ENCODE data around the gene HILPDA. TPM values are rescaled to one million over a fixed set of nuclear protein-coding genes. Genes with fewer than 3 reads are reported as not detected.
A peak's percentile ranks its signal among the peaks of the same experiment; 100 is the strongest.
"Not testable (repeated sequence)": the region's sequence is repeated elsewhere in the genome, so short reads cannot be mapped to it uniquely, and the experiment has no call there.

The HILPDA gene
- total RNA-seq, 4 donors from 2014 or later, result 2.6 to 9.0 (median 6.0) TPM

GRCh38 chr7:128452552-128452951 lies 3.1 kb upstream of the HILPDA start:
- DNase-seq, result no peak
- no peak for TF ChIP-seq POLR2A (IDR thresholded peaks at IDR 0.05)
- Histone ChIP-seq H3K36me3 (no peaks in the 10 kb centered on the region), H3K27ac (no peak overlapping the region), H3K4me1 (peaks cover 0 to 31% (median 5%) of the 10 kb centered on the region in 4 donors), H3K9me3 (no peaks in the 10 kb centered on the region), H3K27me3 (no peaks in the 10 kb centered on the region), H3K4me3 (no peak overlapping the region)

DNA sequence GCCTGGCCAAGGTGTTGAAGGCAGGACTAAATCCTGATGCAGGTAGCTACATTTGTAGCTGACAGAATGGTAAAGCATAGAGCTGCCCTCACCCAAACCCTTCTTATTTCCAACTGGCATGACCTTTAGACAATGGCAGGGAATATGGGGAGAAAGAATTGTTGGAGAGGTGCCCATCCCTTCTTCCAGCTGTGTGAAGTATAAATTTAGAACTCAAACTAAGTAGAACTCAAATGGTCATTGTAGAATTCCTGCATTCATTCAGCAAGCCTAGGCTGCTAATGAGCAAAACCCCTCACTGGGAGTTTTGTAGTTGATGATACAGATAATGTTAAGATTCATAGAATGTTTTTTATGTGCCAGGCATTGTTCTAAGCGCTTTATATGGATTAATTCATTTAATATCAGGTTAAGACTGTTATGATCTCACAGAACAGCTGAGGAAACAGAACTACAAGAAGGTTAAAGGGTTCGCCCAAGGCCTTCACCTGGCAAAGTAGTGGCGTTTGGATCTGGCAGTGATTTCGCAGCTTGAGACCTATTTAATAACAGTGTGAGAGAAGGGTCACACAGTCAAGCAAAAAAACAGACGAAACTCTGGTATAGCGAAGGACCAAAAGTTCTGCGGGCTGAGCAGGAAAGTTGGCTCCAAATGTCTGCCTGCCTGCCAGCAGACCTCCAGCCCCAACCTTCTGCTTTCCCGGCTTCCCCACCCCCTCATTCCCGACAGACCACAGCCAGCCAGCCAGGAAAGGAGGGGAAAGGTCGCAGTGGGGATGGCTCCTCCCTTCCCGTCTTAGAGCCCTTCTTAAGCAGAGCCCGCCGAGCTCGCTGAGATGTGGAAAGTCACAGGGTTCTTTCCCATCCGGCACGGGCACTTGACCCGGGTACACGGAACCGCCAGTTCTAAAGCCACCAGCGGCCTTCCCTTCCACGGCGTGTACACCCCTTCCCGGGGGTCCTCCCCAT lies 1.6 kb upstream of the HILPDA start:
- Histone ChIP-seq H3K9me3 (no peaks in the 10 kb centered on the region), H3K27me3 (no peaks in the 10 kb centered on the region), H3K27ac (peak overlapping the region; percentile 76 to 89 (median 83)), H3K4me3 (peak overlapping the region in 1 of 4 donors; percentile 69), H3K4me1 (peaks cover 0 to 42% (median 5%) of the 10 kb centered on the region in 4 donors), H3K36me3 (no peaks in the 10 kb centered on the region)
- no peak for TF ChIP-seq CTCF (IDR thresholded peaks at IDR 0.05)
- no peak for TF ChIP-seq POLR2A (IDR thresholded peaks at IDR 0.05)
- DNase-seq, result peak; percentile 26 to 72 (median 63)

DNA sequence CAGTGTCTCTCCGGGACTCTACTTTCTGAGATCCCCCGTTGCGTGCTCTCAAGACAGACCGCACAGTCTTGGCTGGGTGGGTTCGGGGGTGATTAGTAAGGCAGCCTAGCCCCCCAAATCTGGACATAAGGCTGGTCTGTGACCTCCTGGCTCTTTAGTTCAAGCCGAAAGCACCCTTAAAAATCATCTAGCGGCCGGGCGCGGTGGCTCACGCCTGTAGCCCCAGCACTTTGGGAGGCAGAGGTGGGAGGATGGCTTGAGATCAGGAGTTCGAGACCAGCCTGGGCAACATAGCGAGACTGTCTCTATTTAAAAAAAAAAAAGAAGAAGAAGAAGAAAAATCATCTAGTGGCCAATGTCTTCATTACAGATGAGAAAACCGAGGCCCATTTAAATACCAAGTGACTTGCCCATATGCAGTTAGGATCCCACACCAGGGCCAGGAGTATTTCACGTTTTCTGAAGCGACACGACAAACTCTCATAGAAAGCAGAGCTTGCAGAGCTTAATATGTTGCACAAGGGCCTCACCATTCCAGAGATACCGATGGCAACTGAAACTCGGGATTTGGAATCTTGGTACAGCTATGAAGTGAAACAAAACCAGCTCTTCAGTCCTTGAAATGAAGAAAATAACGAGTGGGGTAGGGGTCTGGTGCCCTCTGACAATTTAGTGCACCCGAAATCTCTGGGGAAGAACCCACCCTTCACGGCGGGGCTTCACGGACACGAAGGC lies 703 bp upstream of the HILPDA start:
- Histone ChIP-seq H3K4me1 (peaks cover 0 to 49% (median 8%) of the 10 kb centered on the region in 4 donors), H3K4me3 (peak overlapping the region; percentile 69 to 81 (median 76)), H3K27ac (peak overlapping the region; percentile 76 to 89 (median 83)), H3K27me3 (no peaks in the 10 kb centered on the region), H3K36me3 (no peaks in the 10 kb centered on the region), H3K9me3 (no peaks in the 10 kb centered on the region)
- TF ChIP-seq POLR2A (IDR thresholded peaks at IDR 0.05), result no peak
- peak in 2 of 6 experiments; percentile 26 to 33 for TF ChIP-seq CTCF (IDR thresholded peaks at IDR 0.05)
- no peak for DNase-seq

DNA sequence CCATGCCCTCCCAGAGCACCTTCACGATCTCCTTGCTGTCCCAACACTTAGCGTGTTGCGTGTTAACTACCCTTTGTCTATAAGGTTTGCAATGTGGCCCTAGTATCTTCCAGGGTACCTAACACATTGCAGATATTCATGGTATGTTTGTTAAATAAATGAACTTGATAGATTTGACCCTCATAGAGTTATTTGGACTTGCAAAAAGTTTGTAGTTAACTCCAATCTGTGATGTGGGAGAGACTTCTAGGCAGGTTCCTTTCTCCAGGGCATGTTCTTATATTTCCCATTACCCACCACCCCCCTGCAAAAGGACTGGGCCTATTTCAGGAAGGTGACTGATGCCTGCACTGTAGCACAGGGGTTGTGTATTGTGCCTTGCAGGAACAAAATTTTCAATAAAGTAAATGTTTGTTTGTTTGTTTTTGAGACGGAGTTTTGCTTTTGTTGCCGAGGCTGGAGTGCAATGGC lies 612 bp downstream of the HILPDA start:
- Histone ChIP-seq H3K4me3 (peak overlapping the region; percentile 69 to 81 (median 76)), H3K27me3 (no peaks in the 10 kb centered on the region), H3K9me3 (no peaks in the 10 kb centered on the region), H3K4me1 (peaks cover 0 to 51% (median 8%) of the 10 kb centered on the region in 4 donors), H3K36me3 (no peaks in the 10 kb centered on the region), H3K27ac (peak overlapping the region; percentile 76 to 89 (median 83))
- DNase-seq, result no peak
- no peak for TF ChIP-seq POLR2A (IDR thresholded peaks at IDR 0.05)
- TF ChIP-seq CTCF (IDR thresholded peaks at IDR 0.05), result no peak

DNA sequence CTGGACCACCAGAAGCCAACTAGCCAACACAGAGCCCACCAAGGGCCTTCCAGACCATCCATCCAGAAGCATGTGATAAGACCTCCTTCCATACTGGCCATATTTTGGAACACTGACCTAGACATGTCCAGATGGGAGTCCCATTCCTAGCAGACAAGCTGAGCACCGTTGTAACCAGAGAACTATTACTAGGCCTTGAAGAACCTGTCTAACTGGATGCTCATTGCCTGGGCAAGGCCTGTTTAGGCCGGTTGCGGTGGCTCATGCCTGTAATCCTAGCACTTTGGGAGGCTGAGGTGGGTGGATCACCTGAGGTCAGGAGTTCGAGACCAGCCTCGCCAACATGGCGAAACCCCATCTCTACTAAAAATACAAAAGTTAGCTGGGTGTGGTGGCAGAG lies 1.7 kb downstream of the HILPDA start:
- not testable (repeated sequence) for DNase-seq, H3K27me3 ChIP-seq, H3K27ac ChIP-seq, H3K9me3 ChIP-seq, H3K4me3 ChIP-seq, H3K36me3 ChIP-seq
- peaks cover 0 to 51% (median 8%) of the 10 kb centered on the region in 4 donors for H3K4me1 ChIP-seq

DNA sequence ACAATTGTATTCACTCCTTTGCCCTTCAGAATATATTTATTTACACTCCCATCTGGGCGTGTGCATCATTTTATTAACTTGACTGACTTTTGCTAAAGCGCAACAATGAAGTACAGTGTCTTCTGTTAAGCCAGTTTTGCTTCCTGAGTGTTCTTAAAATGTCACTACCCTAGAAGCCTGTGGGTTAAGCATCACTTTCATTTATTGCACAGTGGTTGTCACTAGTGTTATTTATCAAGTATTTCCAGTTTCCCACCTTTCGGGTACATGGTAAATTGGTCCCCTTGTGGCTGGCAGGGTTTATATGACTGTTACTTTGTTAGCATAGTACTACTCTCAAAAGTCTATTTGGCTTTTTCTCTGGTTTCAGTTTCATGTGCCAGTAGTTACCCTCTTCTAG lies 3.3 kb downstream of the HILPDA start:
- Histone ChIP-seq H3K36me3 (no peaks in the 10 kb centered on the region), H3K4me3 (no peak overlapping the region), H3K27ac (no peak overlapping the region), H3K9me3 (no peaks in the 10 kb centered on the region), H3K4me1 (peaks cover 0 to 48% (median 8%) of the 10 kb centered on the region in 4 donors), H3K27me3 (no peaks in the 10 kb centered on the region)
- DNase-seq, result no peak
- no peak for TF ChIP-seq POLR2A (IDR thresholded peaks at IDR 0.05)
- TF ChIP-seq CTCF (IDR thresholded peaks at IDR 0.05), result no peak
